ENCODE data around the gene PARD3.

Gene PARD3

DNA sequence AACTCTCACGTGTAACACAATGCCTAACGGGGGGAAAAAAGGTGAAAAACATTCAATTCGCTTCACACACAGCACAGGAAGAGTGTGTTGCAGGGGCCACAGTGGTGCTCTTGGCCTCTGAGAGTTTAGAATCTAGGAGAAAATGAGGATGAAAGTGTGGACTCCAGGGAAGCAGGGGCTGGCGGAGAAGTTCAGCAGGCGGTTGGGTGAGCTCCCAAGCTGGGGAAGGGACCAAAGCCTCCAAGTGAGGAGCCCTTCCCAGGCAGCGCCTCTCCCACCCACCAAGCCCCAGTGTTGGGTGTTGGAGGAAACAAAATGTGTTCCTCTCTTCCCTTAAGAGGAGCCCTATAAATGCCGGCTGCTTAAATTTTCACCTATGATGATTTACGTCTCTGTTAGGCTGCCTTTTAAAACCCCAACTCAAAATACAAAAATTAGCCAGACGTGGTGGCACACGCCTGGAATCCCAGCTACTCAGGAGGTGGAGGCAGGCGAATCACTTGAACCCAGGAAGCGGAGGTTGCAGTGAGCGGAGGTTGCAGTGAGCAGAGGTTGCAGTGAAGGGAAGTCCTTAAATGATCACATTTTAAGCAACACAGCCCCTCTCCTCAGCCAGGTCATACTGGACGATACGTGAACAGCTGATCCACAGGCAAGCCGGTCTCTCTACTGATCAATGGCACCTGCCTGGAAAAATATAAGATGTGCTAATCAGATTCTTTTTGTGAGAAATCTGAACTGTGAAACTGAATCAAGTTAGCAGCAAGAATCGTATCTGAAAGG, 735.2 kb downstream of the PARD3 start:
- Histone ChIP-seq H3K79me2 (ENCODE audit: control insufficient read depth, insufficient read depth, low read length, poor library complexity) (no peaks in the 10 kb centered on the region), H2AFZ (ENCODE audit: insufficient read depth, low read length, poor library complexity) (no peak overlapping the region), H4K8ac (ENCODE audit: low read depth, low read length) (no peak overlapping the region), H3K4me1 (ENCODE audit: control insufficient read depth in 1 of 2, insufficient read depth in 2 of 2, low read length in 2 of 2) (no peaks in the 10 kb centered on the region), H3K36me3 (ENCODE audit: control insufficient read depth in 1 of 2, insufficient read depth in 2 of 2, low read length in 2 of 2) (no peaks in the 10 kb centered on the region), H3K27ac (ENCODE audit: low read depth, low read length) (no peak overlapping the region), H3K4ac (ENCODE audit: low read depth, low read length) (no peak overlapping the region), H2BK120ac (ENCODE audit: insufficient read depth, low read length, poor library complexity) (no peak overlapping the region), H3K23ac (ENCODE audit: low read length) (no peak overlapping the region), H3K4me3 (ENCODE audit: low read depth, low read length) (no peak overlapping the region), H3K14ac (ENCODE audit: low read length) (no peak overlapping the region), H3K9me3 (ENCODE audit: insufficient read depth, low read depth, low read length) (no peaks in the 10 kb centered on the region), H4K12ac (ENCODE audit: low read depth, low read length) (no peak overlapping the region), H3K9ac (ENCODE audit: low read length) (no peak overlapping the region), H3K18ac (ENCODE audit: low read length) (no peak overlapping the region), H4K91ac (ENCODE audit: low read depth, low read length) (no peak overlapping the region), H3K79me1 (ENCODE audit: low read length) (no peaks in the 10 kb centered on the region), H2BK5ac (ENCODE audit: low read depth, low read length, poor library complexity) (no peak overlapping the region), H2BK12ac (ENCODE audit: low read length) (no peak overlapping the region), H3K4me2 (ENCODE audit: low read length) (no peak overlapping the region), H2AK5ac (ENCODE audit: low read length) (no peak overlapping the region), H3K27me3 (ENCODE audit: insufficient read depth, low read length) (no peaks in the 10 kb centered on the region)
- no peak for DNase-seq
- no CpG with 5 or more reads among the region's 17 CpGs for WGBS (ENCODE audit: extremely low coverage, insufficient coverage, insufficient read length)

DNA sequence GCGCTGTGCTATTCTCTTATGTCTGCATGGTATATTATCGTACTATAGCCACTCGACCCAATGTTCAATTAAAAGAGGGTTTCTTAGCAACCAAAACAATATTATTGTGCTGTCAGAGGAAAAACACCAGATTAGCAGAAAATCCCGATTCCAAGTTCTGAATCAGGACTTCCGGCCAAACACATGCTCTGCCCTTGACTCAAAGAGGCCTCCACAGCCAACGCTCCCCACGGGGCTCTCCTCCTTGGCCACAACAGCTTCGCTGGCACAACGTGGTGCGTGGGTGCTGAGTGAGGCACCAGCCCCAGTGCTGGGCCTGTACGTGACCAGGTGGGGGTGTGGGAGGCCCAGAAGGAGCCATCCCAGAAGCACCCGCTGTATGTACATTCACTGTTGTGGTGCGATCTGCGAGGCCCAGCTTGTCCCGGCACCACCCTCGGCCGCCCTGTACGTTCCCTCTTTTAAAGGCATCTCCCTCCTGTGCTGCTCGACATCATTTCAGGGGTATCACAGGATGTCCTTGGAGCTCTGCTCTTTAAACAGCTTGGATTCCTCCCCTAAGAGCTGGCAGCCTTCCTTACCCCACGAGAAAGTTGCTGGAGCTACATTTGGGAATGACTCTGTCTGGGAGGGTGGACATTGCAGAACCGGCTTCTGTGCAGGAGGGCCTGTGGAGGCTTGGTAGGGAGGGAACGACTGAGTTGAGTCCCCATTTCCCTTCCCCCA, 736.2 kb downstream of the PARD3 start:
- Histone ChIP-seq H3K4ac (ENCODE audit: low read depth, low read length) (no peak overlapping the region), H4K91ac (ENCODE audit: low read depth, low read length) (no peak overlapping the region), H4K8ac (ENCODE audit: low read depth, low read length) (no peak overlapping the region), H2AFZ (ENCODE audit: insufficient read depth, low read length, poor library complexity) (no peak overlapping the region), H3K4me3 (ENCODE audit: low read depth, low read length) (no peak overlapping the region), H2BK120ac (ENCODE audit: insufficient read depth, low read length, poor library complexity) (no peak overlapping the region), H3K9ac (ENCODE audit: low read length) (no peak overlapping the region), H3K23ac (ENCODE audit: low read length) (no peak overlapping the region), H3K27ac (ENCODE audit: low read depth, low read length) (no peak overlapping the region), H2AK5ac (ENCODE audit: low read length) (no peak overlapping the region), H3K9me3 (ENCODE audit: insufficient read depth, low read depth, low read length) (no peaks in the 10 kb centered on the region), H3K14ac (ENCODE audit: low read length) (no peak overlapping the region), H2BK5ac (ENCODE audit: low read depth, low read length, poor library complexity) (no peak overlapping the region), H3K4me2 (ENCODE audit: low read length) (no peak overlapping the region), H3K27me3 (ENCODE audit: insufficient read depth, low read length) (no peaks in the 10 kb centered on the region), H3K4me1 (ENCODE audit: control insufficient read depth in 1 of 2, insufficient read depth in 2 of 2, low read length in 2 of 2) (no peaks in the 10 kb centered on the region), H3K79me2 (ENCODE audit: control insufficient read depth, insufficient read depth, low read length, poor library complexity) (no peaks in the 10 kb centered on the region), H2BK12ac (ENCODE audit: low read length) (no peak overlapping the region), H3K79me1 (ENCODE audit: low read length) (no peaks in the 10 kb centered on the region), H3K18ac (ENCODE audit: low read length) (no peak overlapping the region), H4K12ac (ENCODE audit: low read depth, low read length) (no peak overlapping the region), H3K36me3 (ENCODE audit: control insufficient read depth in 1 of 2, insufficient read depth in 2 of 2, low read length in 2 of 2) (no peaks in the 10 kb centered on the region)
- WGBS (ENCODE audit: extremely low coverage, insufficient coverage, insufficient read length) = no CpG with 5 or more reads among the region's 22 CpGs
- DNase-seq = no peak

DNA sequence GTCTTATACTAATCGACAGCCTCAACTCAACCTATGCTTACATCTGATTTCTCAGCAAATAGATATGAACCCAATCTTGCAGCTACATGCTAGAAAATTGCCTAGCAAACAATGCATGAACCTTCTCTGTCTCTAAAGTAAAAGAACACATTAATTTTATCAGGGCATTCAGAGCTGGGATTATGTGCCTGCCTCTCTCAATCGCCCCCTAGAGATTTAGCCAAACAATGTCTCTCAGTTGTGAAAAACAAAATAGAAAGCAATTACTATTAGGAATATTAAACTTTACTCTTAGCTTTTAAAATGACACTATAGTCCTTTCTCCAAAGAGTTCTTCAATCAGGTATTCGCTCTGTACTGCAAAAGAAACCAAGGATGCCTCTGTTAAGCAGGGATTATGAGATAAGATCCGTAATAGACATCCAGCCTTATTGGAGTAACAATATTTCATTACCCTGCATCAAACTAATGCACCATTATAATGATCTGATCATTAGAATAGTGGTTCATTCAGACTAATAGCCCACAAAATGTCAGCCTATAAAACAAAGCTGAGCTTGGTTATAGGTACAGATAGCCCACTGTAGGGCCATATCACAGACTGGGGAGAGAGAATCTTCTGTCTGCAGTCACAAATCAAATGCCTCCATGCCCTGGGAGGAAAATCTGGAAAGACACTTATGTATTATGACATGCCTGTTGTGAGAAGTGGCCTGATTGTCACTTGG, 736.9 kb downstream of the PARD3 start:
- Histone ChIP-seq H3K79me1 (ENCODE audit: low read length) (no peaks in the 10 kb centered on the region), H4K91ac (ENCODE audit: low read depth, low read length) (no peak overlapping the region), H3K23ac (ENCODE audit: low read length) (no peak overlapping the region), H3K79me2 (ENCODE audit: control insufficient read depth, insufficient read depth, low read length, poor library complexity) (no peaks in the 10 kb centered on the region), H2BK120ac (ENCODE audit: insufficient read depth, low read length, poor library complexity) (no peak overlapping the region), H3K14ac (ENCODE audit: low read length) (no peak overlapping the region), H4K12ac (ENCODE audit: low read depth, low read length) (no peak overlapping the region), H3K9ac (ENCODE audit: low read length) (no peak overlapping the region), H3K18ac (ENCODE audit: low read length) (no peak overlapping the region), H4K8ac (ENCODE audit: low read depth, low read length) (no peak overlapping the region), H3K27me3 (ENCODE audit: insufficient read depth, low read length) (no peaks in the 10 kb centered on the region), H3K27ac (ENCODE audit: low read depth, low read length) (no peak overlapping the region), H3K36me3 (ENCODE audit: control insufficient read depth in 1 of 2, insufficient read depth in 2 of 2, low read length in 2 of 2) (no peaks in the 10 kb centered on the region), H3K4ac (ENCODE audit: low read depth, low read length) (no peak overlapping the region), H2AFZ (ENCODE audit: insufficient read depth, low read length, poor library complexity) (no peak overlapping the region), H3K9me3 (ENCODE audit: insufficient read depth, low read depth, low read length) (no peaks in the 10 kb centered on the region), H3K4me3 (ENCODE audit: low read depth, low read length) (no peak overlapping the region), H3K4me2 (ENCODE audit: low read length) (no peak overlapping the region), H2AK5ac (ENCODE audit: low read length) (no peak overlapping the region), H3K4me1 (ENCODE audit: control insufficient read depth in 1 of 2, insufficient read depth in 2 of 2, low read length in 2 of 2) (no peaks in the 10 kb centered on the region), H2BK12ac (ENCODE audit: low read length) (no peak overlapping the region), H2BK5ac (ENCODE audit: low read depth, low read length, poor library complexity) (no peak overlapping the region)
- WGBS (ENCODE audit: extremely low coverage, insufficient coverage, insufficient read length) = no CpG with 5 or more reads among the region's 4 CpGs
- DNase-seq = no peak

DNA sequence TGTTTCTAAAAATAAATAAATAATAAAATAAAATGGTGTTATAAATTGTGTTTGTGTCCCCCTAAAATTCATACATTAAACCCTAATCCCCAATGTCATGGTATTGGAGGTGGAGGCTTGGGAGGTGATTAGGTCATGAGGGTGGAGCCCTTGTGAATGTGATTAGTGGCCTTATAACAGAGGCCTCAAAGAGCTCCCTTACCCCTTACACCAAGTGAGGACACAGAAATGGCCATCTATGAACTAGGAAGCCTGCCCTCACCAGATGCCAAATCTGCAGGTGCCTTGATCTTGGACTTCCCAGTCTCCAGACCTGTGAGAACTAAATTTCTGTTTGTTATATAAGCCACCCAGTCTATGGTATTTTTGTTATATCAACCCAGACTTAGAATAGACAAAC, 738.7 kb downstream of the PARD3 start:
- H3K4ac ChIP-seq (ENCODE audit: low read depth, low read length) = no peak overlapping the region
- H2BK120ac ChIP-seq (ENCODE audit: insufficient read depth, low read length, poor library complexity) = no peak overlapping the region
- no peak overlapping the region for H2AK5ac ChIP-seq (ENCODE audit: low read length)
- H2BK5ac ChIP-seq (ENCODE audit: low read depth, low read length, poor library complexity) = no peak overlapping the region
- H4K8ac ChIP-seq (ENCODE audit: low read depth, low read length) = no peak overlapping the region
- H4K12ac ChIP-seq (ENCODE audit: low read depth, low read length) = no peak overlapping the region
- no peak overlapping the region for H3K27ac ChIP-seq (ENCODE audit: low read depth, low read length)
- no peaks in the 10 kb centered on the region for H3K79me1 ChIP-seq (ENCODE audit: low read length)
- H3K4me1 ChIP-seq (ENCODE audit: control insufficient read depth in 1 of 2, insufficient read depth in 2 of 2, low read length in 2 of 2) = no peaks in the 10 kb centered on the region
- no peak overlapping the region for H3K23ac ChIP-seq (ENCODE audit: low read length)
- H3K36me3 ChIP-seq (ENCODE audit: control insufficient read depth in 1 of 2, insufficient read depth in 2 of 2, low read length in 2 of 2) = no peaks in the 10 kb centered on the region
- no peaks in the 10 kb centered on the region for H3K79me2 ChIP-seq (ENCODE audit: control insufficient read depth, insufficient read depth, low read length, poor library complexity)
- no peak overlapping the region for H3K9ac ChIP-seq (ENCODE audit: low read length)
- no peak overlapping the region for H4K91ac ChIP-seq (ENCODE audit: low read depth, low read length)
- no peak overlapping the region for H2BK12ac ChIP-seq (ENCODE audit: low read length)
- DNase-seq = no peak
- H3K4me2 ChIP-seq (ENCODE audit: low read length) = no peak overlapping the region
- no peak overlapping the region for H3K18ac ChIP-seq (ENCODE audit: low read length)
- no peaks in the 10 kb centered on the region for H3K9me3 ChIP-seq (ENCODE audit: insufficient read depth, low read depth, low read length)
- no peaks in the 10 kb centered on the region for H3K27me3 ChIP-seq (ENCODE audit: insufficient read depth, low read length)
- no peak overlapping the region for H3K4me3 ChIP-seq (ENCODE audit: low read depth, low read length)
- H3K14ac ChIP-seq (ENCODE audit: low read length) = no peak overlapping the region
- no peak overlapping the region for H2AFZ ChIP-seq (ENCODE audit: insufficient read depth, low read length, poor library complexity)

All from trophoblast cell (in vitro differentiated cells and primary cell).